ENCODE measurements around the gene ANKRD55.

- TF ChIP-seq TAF1 (IDR thresholded peaks at IDR 0.05; ENCODE audit: borderline replicate concordance, insufficient read depth, low read length), result no peak
- no peak for TF ChIP-seq REST (IDR thresholded peaks at IDR 0.05; ENCODE audit: insufficient read depth in 1 of 2, low read depth in 2 of 2, low read length in 2 of 2)
- TF ChIP-seq POLR2AphosphoS5 (IDR thresholded peaks at IDR 0.05; ENCODE audit: low read depth, low read length), result no peak
These were observed 42.6 kb downstream of the ANKRD55 start for GRCh38 chr5:56190497-56190896.
